ENCODE data around the gene TNNC2.
"Not testable (repeated sequence)": the region's sequence is repeated elsewhere in the genome, so short reads cannot be mapped to it uniquely, and the experiment has no call there.

The TNNC2 gene

DNA sequence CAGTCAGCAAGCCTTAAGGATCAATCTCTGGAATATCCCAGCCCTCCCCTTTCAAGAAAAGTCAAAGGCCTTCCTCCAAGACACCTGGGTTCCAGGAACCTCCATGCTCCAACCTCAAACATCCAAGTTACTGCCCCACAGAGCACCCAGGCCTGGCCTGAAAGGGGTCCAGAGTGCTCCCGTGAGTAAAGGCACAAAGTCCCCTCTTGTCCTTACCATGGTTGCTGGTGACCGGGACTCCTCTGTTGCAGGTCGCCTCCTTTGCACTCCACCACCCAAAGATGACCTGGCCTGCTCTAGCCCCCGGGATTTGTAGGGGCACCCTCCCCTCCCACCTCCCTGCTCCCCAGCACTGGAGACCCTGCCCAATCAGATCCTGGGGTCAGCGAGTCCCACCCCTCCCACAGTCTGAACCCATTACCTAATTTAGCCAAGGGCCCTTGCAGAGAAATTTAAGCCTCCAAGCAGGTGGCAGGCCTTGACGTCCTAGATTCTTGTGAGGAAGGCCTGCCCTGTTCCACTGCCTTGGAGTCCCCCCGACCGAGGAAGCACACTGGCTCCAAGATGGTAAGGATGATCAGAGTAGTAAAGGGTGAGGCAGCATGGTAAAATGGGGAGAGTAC lies at the start of gene TNNC2:
Gene TNNC2 (minus strand): TSS at position 283 of the 623 bp plus-strand sequence. CDS start 64 bp downstream, at position 219.
- DNase-seq (ENCODE audit: low read depth): no peak

GRCh38 chr20:45874576-45874975 lies 47.5 kb upstream of the TNNC2 start:
- DNase-seq (ENCODE audit: low read depth): no peak

DNA sequence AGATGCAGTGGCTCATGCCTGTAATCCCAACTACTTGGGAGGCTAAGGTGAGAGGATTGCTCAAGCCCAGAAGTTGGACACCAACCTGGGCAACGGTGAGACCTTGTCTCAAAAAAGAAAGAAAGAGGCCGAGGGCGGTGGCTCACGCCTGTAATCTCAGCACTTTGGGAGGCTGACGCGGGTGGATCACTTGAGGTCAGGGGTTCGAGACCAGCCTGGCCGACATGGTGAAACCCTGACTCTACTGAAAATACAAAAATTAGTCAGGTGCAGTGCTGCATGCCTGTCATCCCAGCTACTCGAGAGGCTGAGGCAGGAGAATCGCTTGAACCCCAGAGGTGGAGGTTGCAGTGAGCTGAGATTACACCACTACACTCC lies 47.0 kb upstream of the TNNC2 start:
- not testable (repeated sequence) for DNase-seq (ENCODE audit: low read depth)

DNA sequence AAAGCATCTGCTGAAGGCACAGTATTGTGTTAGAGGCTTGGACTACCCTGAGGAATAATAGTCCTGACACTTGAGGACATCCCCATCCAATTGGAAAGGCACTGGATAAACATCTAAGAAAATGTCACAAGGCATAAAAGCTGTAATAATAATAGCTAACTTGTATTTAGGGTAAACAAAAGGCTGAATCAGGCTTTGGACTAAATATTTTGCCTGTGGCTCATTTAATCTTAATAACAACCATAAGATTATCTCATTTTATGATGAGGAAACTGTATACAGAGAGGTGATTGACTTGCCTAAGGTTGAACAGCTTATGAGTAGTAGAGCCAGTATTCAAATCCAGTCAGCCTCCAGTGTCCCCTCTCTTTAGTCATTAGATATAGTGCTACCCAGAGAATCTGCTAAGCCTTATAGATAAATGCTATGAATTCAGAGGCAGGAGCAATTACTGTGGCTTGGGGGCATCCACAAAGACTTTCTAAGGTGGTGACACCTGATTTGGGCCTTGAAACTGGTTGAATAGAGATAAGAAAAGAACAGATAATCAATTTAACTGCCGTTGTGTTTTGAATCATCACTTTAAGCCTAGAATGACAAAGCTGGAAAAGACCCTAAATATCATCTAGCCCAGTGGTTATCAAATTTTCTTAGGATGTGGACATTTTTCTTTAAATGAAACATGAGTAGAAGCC lies 46.4 kb upstream of the TNNC2 start:
- DNase-seq (ENCODE audit: low read depth): peak; percentile 63

GRCh38 chr20:45872626-45873025 lies 45.5 kb upstream of the TNNC2 start:
- DNase-seq (ENCODE audit: low read depth): no peak

DNA sequence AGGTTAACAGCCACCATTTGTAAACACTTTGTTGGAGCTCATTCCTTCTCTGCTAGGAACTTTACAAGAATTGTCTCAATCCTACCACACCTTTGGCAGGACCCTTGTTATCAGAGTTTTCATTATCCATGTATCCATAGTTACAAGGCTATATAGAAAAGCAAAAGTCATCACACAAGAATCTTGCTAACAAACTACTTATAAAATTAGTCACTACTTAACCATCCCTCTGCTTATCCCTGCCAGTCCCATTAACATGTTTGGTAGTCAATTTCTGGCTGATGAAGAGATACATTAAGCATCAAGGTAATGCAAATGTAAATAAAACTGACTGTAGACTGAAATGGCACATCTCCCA lies 40.7 kb upstream of the TNNC2 start:
- peak; percentile 88 for DNase-seq (ENCODE audit: low read depth)

DNA sequence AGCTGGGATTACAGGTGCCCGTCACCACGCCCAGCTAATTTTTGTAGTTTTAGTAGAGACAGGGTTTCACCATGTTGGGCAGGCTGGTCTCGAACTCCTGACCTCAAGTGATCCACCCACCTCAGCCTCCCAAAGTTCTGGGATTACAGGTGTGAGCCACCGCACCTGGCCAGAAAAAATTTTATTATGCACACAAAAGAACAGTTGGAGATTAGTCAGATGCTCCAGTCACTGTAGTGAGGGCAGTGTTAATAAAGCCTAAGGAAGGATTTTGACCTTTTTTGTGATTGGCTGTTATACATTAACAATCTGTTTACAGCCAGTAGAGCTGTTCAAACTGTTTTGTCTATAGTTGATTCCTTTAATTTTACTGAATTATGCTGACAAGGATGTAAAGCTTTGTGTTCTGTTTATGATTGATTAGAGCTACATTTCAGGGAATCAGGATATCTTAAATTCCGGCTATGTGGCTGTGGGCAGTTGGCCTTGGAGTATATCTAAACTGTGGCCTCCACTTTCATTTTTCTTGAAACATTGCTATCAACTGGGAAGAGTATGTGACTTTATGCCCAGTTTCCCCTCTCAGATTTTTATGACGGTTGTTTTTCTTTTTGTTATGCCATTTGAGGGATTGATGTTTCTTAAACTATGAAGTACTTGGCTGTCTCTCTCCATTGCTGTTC lies 40.2 kb upstream of the TNNC2 start:
- no peak for DNase-seq (ENCODE audit: low read depth)

GRCh38 chr20:45866454-45866853 lies 39.3 kb upstream of the TNNC2 start:
- DNase-seq (ENCODE audit: low read depth): no peak

DNA sequence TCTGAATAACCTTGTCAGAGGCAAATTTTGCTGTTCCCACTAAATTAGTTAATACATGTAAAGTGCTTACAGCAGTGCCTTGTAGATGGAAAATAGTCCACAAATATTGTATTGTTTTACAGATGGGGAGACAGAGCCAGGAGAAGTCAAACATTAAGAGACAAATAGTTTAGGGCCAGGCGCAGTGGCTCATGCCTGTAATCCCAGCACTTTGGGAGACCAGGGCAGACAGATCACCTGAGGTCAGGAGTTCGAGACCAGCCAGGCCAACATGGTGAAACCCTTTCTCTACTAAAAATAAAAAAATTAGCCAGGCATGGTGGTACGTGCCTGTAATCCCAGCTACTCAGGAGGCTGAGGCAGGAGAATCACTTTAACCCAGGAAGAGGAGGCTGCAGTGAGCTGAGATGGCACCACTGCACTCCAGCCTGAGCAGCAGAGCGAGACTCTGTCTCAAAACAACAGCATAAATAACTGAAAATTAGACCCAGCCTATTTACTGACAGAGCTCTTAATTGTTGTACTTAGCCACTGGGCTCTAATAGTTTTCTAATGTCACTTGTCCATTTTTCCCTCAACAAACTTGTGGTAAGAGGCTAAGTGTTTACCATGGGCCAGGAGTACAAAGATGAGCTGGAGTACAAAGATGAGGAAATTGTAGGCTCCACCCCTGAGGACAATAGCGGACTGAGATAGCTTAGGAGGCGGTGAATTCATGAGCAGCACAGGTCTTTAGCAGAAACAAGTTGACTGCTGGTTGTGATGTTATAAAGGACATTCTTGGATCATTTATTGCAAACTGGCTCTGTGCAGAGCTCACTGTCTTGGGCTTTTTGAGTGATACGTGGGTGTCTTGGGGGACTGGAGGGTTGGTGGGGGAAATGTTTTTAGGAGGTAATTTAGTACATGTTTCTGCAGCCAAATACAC lies 36.7 kb upstream of the TNNC2 start:
- DNase-seq (ENCODE audit: low read depth): no peak

DNA sequence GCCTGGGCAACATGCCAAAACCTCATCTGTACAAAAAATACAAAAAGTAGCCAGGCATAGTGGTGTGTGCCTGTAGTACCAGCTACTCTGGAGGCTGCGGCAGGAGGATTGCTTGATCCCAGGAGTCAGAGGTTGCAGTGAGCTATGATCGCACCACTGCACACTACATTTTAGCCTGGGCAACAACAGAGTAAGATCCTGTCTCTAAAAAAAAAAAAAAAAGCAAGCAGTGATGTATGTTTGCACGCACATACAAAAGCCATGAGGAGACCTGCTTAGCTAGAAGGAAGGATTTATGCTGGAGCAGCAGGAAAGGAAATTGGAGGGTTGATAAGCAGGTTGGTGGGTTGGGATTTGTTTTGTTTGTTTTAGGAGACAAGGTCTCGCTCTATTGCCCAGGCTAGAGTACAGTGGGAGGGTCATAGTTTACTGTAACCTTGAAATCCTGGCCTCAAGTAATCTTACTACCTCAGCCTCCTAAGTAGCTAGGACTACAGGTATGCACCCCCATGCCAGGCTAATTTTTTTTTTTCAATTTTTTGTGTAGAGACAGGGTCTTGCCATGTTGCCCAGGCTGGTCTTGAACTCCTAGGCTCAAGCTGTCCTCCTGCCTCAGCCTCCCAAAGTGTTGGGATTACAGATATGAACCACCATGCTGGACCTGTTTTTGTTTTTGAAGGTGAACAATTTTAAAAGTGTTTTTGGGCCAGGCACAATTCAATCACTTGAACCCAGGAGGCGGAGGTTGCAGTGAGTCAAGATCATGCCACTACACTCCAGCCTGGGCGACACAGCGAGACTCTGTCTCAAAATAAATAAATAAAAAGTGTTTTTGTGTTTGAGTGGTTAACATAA lies 34.3 kb upstream of the TNNC2 start:
- DNase-seq (ENCODE audit: low read depth): no peak

- DNase-seq (ENCODE audit: low read depth): peak; percentile 66
Observed at GRCh38 chr20:45860560-45861220, 33.6 kb upstream of the TNNC2 start.

DNA sequence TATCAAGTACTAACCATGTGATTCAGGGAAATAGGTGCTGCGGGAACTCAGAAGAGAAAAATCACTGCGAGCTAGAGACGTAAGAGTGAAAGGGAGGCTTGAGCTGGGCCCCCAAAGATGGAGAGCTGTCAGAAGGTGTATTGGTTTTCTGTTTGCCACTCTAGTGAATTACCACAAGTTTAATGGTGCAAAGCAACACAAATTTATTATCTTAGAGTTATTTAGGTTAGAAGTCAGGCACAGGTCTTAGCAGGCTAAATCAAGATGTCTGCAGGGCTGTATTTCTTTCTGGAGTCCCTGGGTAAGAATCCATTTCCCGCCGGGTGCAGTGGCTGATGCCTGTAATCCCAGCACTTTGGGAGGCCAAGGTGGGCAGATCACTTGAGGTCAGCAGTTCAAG lies 32.8 kb upstream of the TNNC2 start:
- DNase-seq (ENCODE audit: low read depth): no peak

GRCh38 chr20:45857882-45858216 lies 30.7 kb upstream of the TNNC2 start:
- peak; percentile 57 for DNase-seq (ENCODE audit: low read depth)

- DNase-seq (ENCODE audit: low read depth): peak; percentile 100
Observed at GRCh38 chr20:45857114-45857881, 30.2 kb upstream of the TNNC2 start, which contains the start of the genes ACOT8 and ZSWIM3. Gene ACOT8, minus strand, starts transcription at chr20:45857392. Its CDS starts 77 bp downstream, at chr20:45857315. Gene ZSWIM3, plus strand, starts transcription at chr20:45857614. Its CDS starts 212 bp downstream, at chr20:45857826.

- no peak for DNase-seq (ENCODE audit: low read depth)
Observed at GRCh38 chr20:45853484-45853883, 26.4 kb upstream of the TNNC2 start.

- no peak for DNase-seq (ENCODE audit: low read depth)
Observed at GRCh38 chr20:45852326-45852725, 25.2 kb upstream of the TNNC2 start.

- DNase-seq (ENCODE audit: low read depth): no peak
Observed at GRCh38 chr20:45851501-45851900, 24.4 kb upstream of the TNNC2 start.

DNA sequence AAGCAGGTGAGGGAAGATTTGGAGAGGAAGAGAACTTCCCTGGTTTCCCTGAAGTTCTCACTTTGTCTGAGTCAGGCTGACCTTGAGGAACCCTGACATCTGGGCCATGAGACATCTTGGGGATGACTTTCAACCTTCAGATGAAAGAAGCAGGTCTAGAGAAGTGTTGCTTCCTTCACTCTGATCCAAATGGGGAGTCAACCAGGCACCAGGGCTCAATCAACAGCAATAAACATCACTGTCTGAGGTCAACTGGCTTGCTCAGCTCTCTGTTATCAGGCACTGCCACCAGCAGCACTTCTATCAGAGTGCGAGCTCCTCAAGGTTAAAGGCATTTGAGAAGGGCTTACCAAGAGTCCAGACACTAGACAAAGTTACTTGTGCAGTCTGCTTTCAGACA lies 23.8 kb upstream of the TNNC2 start:
- no peak for DNase-seq (ENCODE audit: low read depth)

- DNase-seq (ENCODE audit: low read depth): no peak
Observed at GRCh38 chr20:45850238-45850637, 23.1 kb upstream of the TNNC2 start.
